Measurements from ENCODE around the gene ARTN. TPM values are rescaled to one million over a fixed set of nuclear protein-coding genes. Genes with fewer than 3 reads are reported as not detected.

The ARTN gene
- total RNA-seq, 1 experiment from 2014 or later: 36.0 TPM

DNA sequence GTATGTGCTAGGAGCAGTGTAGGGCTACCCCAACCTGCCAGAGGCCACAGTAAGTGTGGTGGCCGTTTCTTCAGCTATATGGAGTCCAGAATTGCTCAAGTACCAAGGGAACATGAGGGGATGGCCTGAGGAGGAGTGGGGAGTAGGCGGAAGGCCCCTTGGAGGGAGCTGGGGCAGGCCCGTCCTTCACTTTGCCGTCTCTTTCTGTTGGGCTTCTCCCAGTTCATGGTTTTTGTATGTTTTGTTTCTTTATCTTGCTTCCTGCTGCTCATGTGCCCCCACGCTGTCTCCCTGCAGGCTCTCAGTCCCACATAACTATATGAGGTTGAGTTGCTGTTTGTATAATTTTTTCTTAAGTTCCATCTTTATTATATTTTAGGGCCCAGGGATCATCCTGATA is 30.3 kb downstream of the ARTN start:
- H2AFZ ChIP-seq (ENCODE audit: low read length): no peak overlapping the region
- H4K20me1 ChIP-seq (ENCODE audit: low read length): no peaks in the 10 kb centered on the region
- ATAC-seq (no peak), DNase-seq (no peak)
- intact Hi-C loops (cut with micrococcal nuclease): no loop called here
- POLR2A ChIA-PET (ENCODE audit: unreplicated experiment): no interaction called here
- H3K9ac ChIP-seq (ENCODE audit: low read length): no peak overlapping the region
- no peak overlapping the region for H3K4me3 ChIP-seq (ENCODE audit: low read length)
- no peak for TF ChIP-seq EZH2phosphoT487 (IDR thresholded peaks at IDR 0.05; ENCODE audit: borderline replicate concordance, low read length)
- TF ChIP-seq EZH2 (IDR thresholded peaks at IDR 0.05; ENCODE audit: low read length, unreplicated experiment): no peak
- TF ChIP-seq, protein P1, sequence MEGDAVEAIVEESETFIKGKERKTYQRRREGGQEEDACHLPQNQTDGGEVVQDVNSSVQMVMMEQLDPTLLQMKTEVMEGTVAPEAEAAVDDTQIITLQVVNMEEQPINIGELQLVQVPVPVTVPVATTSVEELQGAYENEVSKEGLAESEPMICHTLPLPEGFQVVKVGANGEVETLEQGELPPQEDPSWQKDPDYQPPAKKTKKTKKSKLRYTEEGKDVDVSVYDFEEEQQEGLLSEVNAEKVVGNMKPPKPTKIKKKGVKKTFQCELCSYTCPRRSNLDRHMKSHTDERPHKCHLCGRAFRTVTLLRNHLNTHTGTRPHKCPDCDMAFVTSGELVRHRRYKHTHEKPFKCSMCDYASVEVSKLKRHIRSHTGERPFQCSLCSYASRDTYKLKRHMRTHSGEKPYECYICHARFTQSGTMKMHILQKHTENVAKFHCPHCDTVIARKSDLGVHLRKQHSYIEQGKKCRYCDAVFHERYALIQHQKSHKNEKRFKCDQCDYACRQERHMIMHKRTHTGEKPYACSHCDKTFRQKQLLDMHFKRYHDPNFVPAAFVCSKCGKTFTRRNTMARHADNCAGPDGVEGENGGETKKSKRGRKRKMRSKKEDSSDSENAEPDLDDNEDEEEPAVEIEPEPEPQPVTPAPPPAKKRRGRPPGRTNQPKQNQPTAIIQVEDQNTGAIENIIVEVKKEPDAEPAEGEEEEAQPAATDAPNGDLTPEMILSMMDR (conservative IDR thresholded peaks at IDR 0.05; ENCODE audit: low read depth, low read length): no peak
- CTCF ChIA-PET: no interaction called here
- peaks cover 7% of the 10 kb centered on the region for H3K36me3 ChIP-seq (ENCODE audit: low read depth, low read length)
- no peaks in the 10 kb centered on the region for H3K9me2 ChIP-seq (replicated peaks; ENCODE audit: low read length)
- no peaks in the 10 kb centered on the region for H3K27me3 ChIP-seq (ENCODE audit: low read length)
- H3K79me2 ChIP-seq (ENCODE audit: low read length): no peaks in the 10 kb centered on the region
- H3K9me3 ChIP-seq (ENCODE audit: low read length): no peaks in the 10 kb centered on the region
- no peak overlapping the region for H3K27ac ChIP-seq (ENCODE audit: low read length)
- no TSS peak for BruUV-seq (replicated peaks)
- no peak overlapping the region for H3K4me2 ChIP-seq (ENCODE audit: low read length)
- H3F3A ChIP-seq (ENCODE audit: low read length, unreplicated experiment): no peaks in the 10 kb centered on the region
- H3K4me1 ChIP-seq (ENCODE audit: insufficient read depth, low read length): no peaks in the 10 kb centered on the region

DNA sequence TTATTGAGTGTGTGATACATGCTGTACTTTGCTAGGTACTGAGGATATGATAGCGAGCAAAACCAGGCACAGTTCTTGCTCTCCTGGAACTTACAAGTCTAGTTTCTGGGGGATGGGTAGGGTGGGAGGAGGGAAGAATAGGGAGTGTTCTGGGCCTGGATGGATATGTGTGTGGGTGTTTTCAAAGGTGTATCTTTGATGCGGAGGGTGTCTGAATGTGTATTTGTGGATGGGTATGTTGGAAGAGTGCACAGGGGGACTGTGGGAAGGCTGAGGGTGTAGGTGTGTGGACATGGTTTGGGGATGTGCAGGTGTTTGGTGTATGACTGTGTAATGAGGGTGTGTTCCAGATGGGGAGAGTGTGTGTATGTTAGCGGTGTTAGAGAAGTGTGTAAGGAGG is 31.7 kb downstream of the ARTN start:
- Histone ChIP-seq H3K9me2 (replicated peaks; ENCODE audit: low read length) (no peaks in the 10 kb centered on the region), H3F3A (ENCODE audit: low read length, unreplicated experiment) (no peaks in the 10 kb centered on the region), H3K79me2 (ENCODE audit: low read length) (peaks cover 5% of the 10 kb centered on the region), H3K4me2 (ENCODE audit: low read length) (no peak overlapping the region), H3K9ac (ENCODE audit: low read length) (no peak overlapping the region), H2AFZ (ENCODE audit: low read length) (no peak overlapping the region), H3K4me3 (ENCODE audit: low read length) (no peak overlapping the region), H3K27me3 (ENCODE audit: low read length) (no peaks in the 10 kb centered on the region), H3K36me3 (ENCODE audit: low read depth, low read length) (peaks cover 7% of the 10 kb centered on the region), H3K9me3 (ENCODE audit: low read length) (no peaks in the 10 kb centered on the region), H3K27ac (ENCODE audit: low read length) (no peak overlapping the region), H3K4me1 (ENCODE audit: insufficient read depth, low read length) (no peaks in the 10 kb centered on the region), H4K20me1 (ENCODE audit: low read length) (no peaks in the 10 kb centered on the region)
- ATAC-seq (no peak), DNase-seq (no peak)
- POLR2A ChIA-PET (ENCODE audit: unreplicated experiment): no interaction called here
- TF ChIP-seq, protein P1 (conservative IDR thresholded peaks at IDR 0.05; ENCODE audit: low read depth, low read length): no peak
- TF ChIP-seq EZH2 (IDR thresholded peaks at IDR 0.05; ENCODE audit: low read length, unreplicated experiment) (no peak), EZH2phosphoT487 (IDR thresholded peaks at IDR 0.05; ENCODE audit: borderline replicate concordance, low read length) (no peak)
- CTCF ChIA-PET: no interaction called here
- no TSS peak for BruUV-seq (replicated peaks)
- intact Hi-C loops (cut with micrococcal nuclease): no loop called here

DNA sequence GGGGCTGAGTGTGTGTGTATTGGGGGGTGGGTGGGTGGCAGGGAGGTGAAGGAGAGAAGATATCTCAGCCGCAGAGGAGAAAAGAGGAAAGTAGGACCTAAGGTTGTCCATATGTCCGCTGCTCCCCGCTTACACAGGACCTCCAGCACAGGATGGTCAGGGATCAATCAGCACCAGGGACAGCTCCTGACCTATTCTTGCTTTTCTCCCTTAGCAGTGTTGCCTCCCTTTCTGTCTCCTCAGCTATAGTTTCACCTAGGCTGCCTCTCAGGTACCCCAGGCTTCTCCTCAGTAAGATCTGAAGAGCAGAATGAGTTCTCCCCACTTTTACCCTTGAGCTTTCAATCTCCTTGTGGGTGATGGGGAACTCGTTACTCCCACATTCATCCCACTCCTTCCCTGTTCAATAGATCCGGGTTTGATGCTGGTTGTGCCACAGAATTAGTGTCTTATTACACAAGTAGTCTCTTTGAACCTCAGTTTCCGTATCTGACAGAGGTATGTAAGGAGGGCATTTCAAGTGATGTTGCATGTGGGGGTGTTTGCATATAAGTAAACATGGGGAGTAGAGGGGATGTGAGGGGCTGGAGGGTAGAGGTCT is 34.8 kb downstream of the ARTN start:
- Histone ChIP-seq H3K9ac (ENCODE audit: low read length) (no peak overlapping the region), H3K4me2 (ENCODE audit: low read length) (no peak overlapping the region), H3K4me3 (ENCODE audit: low read length) (no peak overlapping the region), H3K9me3 (ENCODE audit: low read length) (no peaks in the 10 kb centered on the region), H2AFZ (ENCODE audit: low read length) (no peak overlapping the region), H3F3A (ENCODE audit: low read length, unreplicated experiment) (no peaks in the 10 kb centered on the region), H3K27me3 (ENCODE audit: low read length) (no peaks in the 10 kb centered on the region), H3K36me3 (ENCODE audit: low read depth, low read length) (peaks cover 24% of the 10 kb centered on the region), H3K4me1 (ENCODE audit: insufficient read depth, low read length) (peaks cover 9% of the 10 kb centered on the region), H4K20me1 (ENCODE audit: low read length) (no peaks in the 10 kb centered on the region), H3K27ac (ENCODE audit: low read length) (no peak overlapping the region), H3K79me2 (ENCODE audit: low read length) (peaks cover 20% of the 10 kb centered on the region), H3K9me2 (replicated peaks; ENCODE audit: low read length) (no peaks in the 10 kb centered on the region)
- ATAC-seq: no peak
- POLR2A ChIA-PET (ENCODE audit: unreplicated experiment): no interaction called here
- CTCF ChIA-PET: interaction anchor here (1.0 kb wide), 1 partner anchor 205 kb away, joined by 3 read pairs; no protein-coding TSS in a partner anchor
- TF ChIP-seq EZH2phosphoT487 (IDR thresholded peaks at IDR 0.05; ENCODE audit: borderline replicate concordance, low read length) (no peak), EZH2 (IDR thresholded peaks at IDR 0.05; ENCODE audit: low read length, unreplicated experiment) (no peak)
- TF ChIP-seq, protein P1 (conservative IDR thresholded peaks at IDR 0.05; ENCODE audit: low read depth, low read length): no peak
- no TSS peak for BruUV-seq (replicated peaks)
- intact Hi-C loops (cut with micrococcal nuclease): loop anchor here (2.0 kb wide), 1 partner anchor 22 kb away; the partner anchor contains the start of gene IPO13
- DNase-seq: peak; percentile 44

All from PC-3 (cell line).